HFF-Myc (cell line): ENCODE results near the gene TNFRSF1B.

ENCODE experiments used
- DNase-seq: peaks from one replicate; pipeline ENCODE4 v3.0.0-alpha.2; 2011; ENCODE audit warnings: low read depth; ENCODE audit errors: extremely low read depth
- H3K4me3 ChIP-seq: replicated peaks from 2 replicates; pipeline ENCODE4 v1.5.1; 2011; ENCODE audit warnings: low read depth, mild to moderate bottlenecking, control low read depth, low read length
- CTCF ChIP-seq: IDR thresholded peaks from 2 replicates; pipeline ENCODE4 v1.5.1; 2012; ENCODE audit warnings: mild to moderate bottlenecking, low read depth, low read length, control low read depth; ENCODE audit errors: missing control alignments

The TNFRSF1B gene

GRCh38 chr1:12161324-12161661 is 5.5 kb upstream of the TNFRSF1B start:
- no peak overlapping the region for H3K4me3 ChIP-seq
- DNase-seq: no peak
- TF ChIP-seq CTCF: no peak

GRCh38 chr1:12161662-12162458 is 4.9 kb upstream of the TNFRSF1B start:
- peak; percentile 87 for DNase-seq
- no peak overlapping the region for H3K4me3 ChIP-seq
- TF ChIP-seq CTCF: no peak

GRCh38 chr1:12162459-12163137 is 4.2 kb upstream of the TNFRSF1B start:
- no peak overlapping the region for H3K4me3 ChIP-seq
- DNase-seq: no peak
- TF ChIP-seq CTCF: no peak

GRCh38 chr1:12163210-12163609 is 3.6 kb upstream of the TNFRSF1B start:
- H3K4me3 ChIP-seq: no peak overlapping the region

GRCh38 chr1:12164210-12164609 is 2.6 kb upstream of the TNFRSF1B start:
- H3K4me3 ChIP-seq: no peak overlapping the region
- DNase-seq: no peak
- TF ChIP-seq CTCF: no peak

More at GRCh38 chr1:12163210-12163609, 3.6 kb upstream of the TNFRSF1B start:
- no peak for TF ChIP-seq CTCF
- no peak for DNase-seq

- no peak overlapping the region for H3K4me3 ChIP-seq
- no peak for TF ChIP-seq CTCF
- DNase-seq: no peak
Measured at GRCh38 chr1:12165342-12165741, 1.4 kb upstream of the TNFRSF1B start.
